GM18868 (cell line): Measurements from ENCODE around the gene FADD.

Experiments used
- ATAC-seq: cut with Tn5 transposase; IDR thresholded peaks from one replicate; pipeline ENCODE4 v1.9.1; 2021; ENCODE audit warnings: mild to moderate bottlenecking, moderate library complexity; ENCODE audit not compliant: unreplicated experiment

The FADD gene

DNA sequence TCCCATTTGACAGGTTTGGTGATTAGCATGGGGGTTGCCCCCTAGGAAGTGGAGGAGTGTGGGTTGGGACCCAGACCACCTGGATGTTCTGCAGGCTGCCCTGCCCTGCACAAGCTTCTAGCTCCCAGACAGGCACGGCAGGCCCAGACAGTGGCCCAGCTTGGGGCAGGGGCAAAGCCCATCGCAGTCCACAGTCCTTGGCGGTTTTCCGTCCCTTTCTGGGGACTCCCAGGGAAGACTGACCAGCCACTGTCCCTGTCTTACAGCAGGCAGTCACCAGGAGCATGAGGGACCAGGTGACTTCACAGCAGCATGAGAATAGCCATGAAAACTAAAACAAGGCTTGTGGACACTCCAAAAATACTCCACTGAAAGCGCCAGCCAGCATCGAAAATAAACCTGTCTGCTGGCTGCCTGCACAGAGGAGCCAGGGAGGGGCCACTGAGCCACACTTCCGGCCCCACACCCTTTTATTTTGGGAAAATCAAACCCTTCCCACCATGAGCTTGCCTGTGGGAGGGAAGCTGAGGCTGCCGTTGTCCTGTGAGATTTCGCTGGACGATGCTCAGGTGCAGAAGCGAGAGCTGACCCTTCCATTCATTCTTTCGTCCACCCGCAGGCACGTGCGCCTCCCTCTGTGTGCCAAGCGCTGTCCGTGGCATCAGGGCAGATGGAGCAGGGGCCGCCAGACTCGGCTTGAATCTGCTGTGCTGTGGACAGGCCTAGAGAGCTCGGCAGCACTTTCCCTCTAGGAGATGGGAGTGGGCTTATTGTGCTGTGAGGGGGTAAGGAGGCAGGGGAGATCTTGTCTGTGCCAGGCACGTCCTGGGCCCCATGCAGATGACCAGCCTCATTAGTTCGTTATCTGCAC, 28.0 kb downstream of the FADD start:
- ATAC-seq, result no peak

- no peak for ATAC-seq
These were observed 29.9 kb downstream of the FADD start for GRCh38 chr11:70233034-70233433.

DNA sequence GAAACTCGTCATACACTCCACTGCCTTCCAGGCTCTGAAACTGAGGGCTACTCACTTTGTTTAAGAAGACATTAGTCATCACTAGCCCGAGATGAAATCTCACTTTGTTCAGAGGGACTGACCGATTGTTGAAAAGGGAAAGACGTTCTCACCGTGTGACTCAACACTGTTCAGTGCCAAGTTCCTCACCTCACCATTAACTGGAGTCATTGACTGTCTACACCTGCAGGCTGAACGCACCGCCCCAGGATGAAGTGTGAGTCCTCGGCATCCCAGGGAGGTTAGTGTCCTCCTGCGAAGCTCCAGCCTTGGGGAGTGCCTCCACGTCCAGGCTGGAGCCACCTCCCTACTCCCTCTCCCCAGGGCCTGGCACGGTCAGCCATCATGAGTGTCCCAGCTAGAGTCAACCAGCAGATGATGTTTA, 30.4 kb downstream of the FADD start:
- no peak for ATAC-seq

GRCh38 chr11:70233962-70234361, 30.9 kb downstream of the FADD start:
- ATAC-seq, result no peak

- ATAC-seq, result no peak
These were observed 37.2 kb downstream of the FADD start for GRCh38 chr11:70240337-70240736.

DNA sequence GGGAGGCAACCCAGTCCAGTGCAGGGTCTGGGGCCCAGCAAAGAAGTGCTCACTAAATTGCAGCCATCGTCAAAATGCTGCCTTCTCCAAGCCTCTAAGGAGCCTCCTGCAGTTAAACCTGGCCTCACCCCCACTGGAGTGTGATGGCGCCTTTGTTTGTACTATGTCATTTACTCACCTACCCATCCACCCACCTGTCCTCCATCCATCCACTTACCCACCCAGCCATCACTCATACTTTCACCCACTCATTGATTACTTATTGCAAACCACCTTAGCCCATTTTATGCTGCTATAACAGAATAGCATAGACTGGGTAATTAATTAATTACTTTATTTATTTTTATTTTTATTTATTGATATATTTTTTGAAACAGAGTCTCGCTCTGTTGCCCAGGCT, 38.6 kb downstream of the FADD start:
- no peak for ATAC-seq

GRCh38 chr11:70242885-70243284, 39.8 kb downstream of the FADD start:
- ATAC-seq, result no peak

- ATAC-seq, result no peak
These were observed 41.0 kb downstream of the FADD start for GRCh38 chr11:70243912-70244652.

DNA sequence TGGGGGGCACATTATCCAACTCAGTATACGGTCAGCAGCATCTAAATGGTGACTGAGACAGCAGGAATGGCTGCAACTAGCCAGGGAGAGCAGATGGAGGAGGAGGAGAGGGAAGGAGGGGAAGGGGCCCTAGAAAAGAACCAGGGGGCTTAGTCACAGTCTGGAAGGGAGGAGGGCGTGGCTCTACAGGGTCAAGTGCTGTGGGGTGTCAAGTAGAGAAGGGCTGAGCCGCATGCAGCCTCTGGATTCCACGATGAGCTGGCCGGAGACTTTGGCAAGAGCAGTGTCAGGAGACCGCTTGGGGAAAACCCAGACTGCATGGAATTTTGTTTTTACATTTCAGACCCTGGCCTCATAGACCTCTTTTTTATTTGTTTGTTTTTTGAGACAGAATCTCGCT, 41.6 kb downstream of the FADD start:
- ATAC-seq, result no peak

- no peak for ATAC-seq
These were observed 43.1 kb downstream of the FADD start for GRCh38 chr11:70246196-70246595.

GRCh38 chr11:70247042-70247709, 44.1 kb downstream of the FADD start:
- no peak for ATAC-seq

GRCh38 chr11:70247710-70248072, 44.6 kb downstream of the FADD start:
- ATAC-seq, result no peak

DNA sequence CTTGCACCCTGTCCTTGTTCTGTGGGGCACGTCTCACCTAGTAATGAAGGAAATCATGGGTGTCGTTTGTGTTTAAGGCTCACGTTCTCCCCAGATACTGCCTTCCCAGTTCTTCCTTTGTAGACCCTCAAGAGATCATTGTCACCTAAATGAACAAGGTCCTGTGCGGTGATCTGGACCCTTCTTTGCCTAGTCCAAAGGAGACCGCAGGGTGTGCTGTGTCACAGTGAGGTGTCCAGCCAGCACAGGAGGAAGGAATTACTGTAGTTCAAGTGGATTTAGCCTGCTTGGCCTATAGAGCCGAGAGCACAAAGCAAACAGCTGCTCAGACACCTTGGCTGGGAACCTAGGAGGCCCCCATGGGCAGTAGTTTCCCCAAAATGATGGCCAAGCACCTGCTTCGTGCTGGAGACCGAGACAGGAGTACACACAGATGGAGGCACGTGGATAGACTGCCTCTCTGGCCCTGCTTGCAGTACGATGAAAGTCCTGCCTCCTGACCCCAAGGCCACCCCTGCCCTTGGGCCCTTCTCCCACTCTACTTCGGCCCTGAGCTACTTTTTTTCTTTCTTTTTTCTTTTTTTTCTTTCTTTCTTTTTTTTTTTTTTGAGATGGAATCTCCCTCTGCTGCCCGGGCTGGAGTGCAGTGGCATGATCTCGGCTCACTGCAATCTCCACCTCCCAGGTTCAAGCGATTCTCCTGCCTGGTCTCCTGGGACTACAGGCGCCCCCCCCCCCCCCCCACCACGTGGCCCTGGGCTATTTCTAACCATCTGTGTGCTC, 48.0 kb downstream of the FADD start:
- ATAC-seq, result no peak

GRCh38 chr11:70251659-70252321, 48.7 kb downstream of the FADD start:
- no peak for ATAC-seq

DNA sequence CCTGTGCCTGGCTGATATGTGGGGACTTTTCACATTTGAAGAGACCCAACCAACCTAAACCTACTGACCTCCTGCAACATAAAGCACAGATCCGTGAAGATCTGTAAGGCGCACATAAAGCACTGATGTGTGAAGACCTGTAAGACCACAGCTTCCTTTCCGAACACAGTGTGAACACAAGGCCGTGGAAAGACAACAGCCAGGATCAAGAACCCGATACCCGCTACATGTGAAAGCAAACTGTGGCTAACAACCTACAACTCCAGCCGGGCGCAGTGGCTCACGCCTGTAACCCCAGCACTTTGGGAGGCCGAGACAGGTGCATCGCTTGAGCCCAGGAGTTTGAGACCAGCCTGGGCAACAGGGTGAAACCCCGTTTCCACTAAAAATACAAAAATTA, 49.7 kb downstream of the FADD start:
- ATAC-seq, result no peak

- ATAC-seq, result no peak
These were observed 52.5 kb downstream of the FADD start for GRCh38 chr11:70255477-70256116.
